Activated CD8-positive, alpha-beta memory T cell treated with anti-CD3 and anti-CD28 coated beads for 1 hour (primary cell): ENCODE results near the gene MISFA.
A peak's percentile ranks its signal among the peaks of the same experiment; 100 is the strongest.
"Not testable (repeated sequence)": the region's sequence is repeated elsewhere in the genome, so short reads cannot be mapped to it uniquely, and the experiment has no call there.

Experiments
- DNase-seq, 2 donors: peaks; one replicate each; pipeline ENCODE4 v3.0.0-alpha.2; 2020; ENCODE audit warnings: low read depth in 1 of 2; ENCODE audit errors: extremely low read depth in 1 of 2

The MISFA gene

DNA sequence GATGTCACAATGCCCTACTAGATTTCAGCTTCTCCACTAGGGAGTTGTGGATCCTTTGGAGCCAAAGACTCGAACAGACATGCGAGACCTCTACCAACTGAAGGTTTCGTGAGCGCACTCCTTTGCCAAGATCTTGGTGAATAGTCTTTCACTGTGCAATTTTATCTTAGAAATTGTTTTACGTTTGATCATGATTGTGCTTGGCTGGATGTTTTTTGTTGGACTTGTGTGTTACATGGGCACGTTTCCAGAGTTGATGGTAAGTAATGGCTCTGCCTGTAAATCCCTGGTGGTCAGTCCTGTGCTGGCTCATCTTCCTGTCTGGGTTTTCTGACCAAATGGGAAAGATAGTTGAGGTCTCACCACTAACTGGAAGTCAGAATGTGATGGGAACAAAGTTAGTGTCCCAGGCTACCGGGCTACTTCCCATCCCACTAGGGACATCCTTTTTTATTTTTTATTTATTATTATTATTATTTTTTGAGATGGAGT lies at the start of gene MISFA:
MISFA (plus strand) TSS at position 51 of the 492 bp plus-strand sequence; CDS start at position 191, 140 bp downstream.
- DNase-seq: no peak

DNA sequence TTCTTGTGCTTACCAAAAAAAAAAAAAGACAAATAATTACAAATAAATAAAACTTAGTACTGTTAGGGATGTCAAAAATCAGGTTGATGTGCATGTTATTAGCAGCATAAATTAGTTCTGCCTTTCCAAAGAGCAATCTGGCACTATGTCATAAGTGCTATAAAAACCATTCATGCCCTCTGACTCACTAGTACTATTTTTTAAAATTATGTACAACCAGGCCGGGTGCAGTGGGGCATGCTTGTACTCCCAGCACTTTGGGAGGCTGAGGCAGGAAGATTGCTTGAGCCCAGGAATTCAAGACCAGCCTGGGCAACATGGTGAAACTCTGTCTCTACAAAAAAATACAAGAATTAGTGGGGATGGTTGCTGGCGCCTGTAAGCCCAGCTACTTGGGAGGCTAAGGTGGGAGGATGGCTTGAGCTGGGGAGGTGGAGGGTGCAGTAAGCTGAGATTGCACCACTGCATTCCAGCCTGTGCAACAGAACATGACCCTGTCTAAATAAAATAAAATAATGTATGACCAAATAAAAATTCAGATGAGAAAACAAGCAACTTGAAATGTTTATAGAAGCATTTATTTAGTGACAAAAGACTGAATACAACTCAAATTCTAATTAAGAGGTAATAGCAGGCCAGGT lies 36.4 kb upstream of the MISFA start:
- no peak for DNase-seq

DNA sequence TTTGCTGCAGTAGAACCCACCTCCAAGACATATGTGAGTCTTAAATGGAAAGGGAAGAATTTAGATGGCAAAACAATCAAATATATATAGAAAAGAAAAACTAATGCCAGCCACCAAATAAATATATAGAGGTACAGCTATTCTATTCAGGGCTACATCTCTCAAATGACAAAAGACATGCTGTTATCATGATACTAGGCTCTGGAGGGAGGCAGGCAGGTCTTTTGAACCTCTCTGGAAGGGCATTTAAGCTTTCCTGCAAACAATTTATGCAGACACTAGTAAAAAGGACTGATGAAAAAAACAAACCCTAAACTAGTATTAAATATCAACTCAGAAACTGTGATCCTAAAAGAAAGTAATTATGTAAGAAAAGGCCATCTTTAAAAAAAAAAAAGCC lies 35.4 kb upstream of the MISFA start:
- no peak for DNase-seq

DNA sequence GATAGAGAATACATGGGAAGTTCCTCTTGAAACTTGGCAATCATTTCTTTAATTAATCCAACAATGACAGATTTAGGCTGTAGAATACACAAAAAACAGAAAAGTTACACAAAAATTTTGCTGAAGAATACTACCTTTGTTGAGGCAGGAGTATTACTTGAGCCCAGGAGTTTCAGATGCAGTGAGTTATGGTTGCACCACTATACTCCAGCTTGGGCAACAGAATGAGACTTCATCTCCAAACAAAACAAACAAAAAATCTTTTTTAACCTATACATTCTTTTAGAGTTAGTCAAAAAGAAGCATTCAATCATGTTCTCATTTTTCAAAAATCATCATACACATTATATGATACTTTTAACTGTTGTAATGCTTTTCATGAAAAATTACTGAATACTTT lies 33.2 kb upstream of the MISFA start:
- DNase-seq: no peak

DNA sequence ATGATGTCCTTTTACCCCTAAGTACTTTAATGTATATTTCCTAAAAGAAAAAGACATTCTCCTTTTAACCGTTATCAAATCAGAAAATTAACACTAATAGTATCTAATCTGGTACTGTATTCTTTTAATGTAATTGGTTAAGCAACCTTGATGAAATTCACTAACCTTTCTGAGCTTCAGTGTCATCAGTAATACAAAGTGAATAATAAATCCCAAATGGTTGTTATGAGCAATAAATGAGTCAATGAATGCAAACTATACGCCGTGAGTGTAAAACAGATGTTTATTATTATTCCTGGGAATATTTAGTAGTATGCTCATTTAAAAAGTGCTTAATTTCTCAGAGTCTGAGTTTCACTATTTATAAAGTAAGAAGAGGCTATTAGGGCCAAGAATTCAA lies 32.5 kb upstream of the MISFA start:
- DNase-seq: no peak

DNA sequence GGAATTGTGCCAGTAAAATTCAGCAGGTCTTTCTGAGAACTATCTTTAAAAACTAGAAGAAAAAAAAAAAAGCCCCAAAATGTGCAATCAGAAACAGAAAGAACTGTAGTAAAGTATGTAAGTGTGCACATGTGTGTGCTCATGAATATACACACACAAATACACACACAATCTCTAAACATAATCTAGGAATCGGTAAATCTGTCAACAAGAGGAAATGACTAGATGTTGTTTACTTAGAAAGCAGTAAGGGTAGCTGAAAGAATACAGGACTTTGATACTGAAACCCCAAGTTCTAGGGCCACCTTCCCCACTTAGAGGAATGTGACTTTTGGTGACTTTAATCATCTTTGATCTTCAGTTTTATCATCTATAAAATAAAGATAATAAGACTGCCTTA lies 24.2 kb upstream of the MISFA start:
- no peak for DNase-seq

DNA sequence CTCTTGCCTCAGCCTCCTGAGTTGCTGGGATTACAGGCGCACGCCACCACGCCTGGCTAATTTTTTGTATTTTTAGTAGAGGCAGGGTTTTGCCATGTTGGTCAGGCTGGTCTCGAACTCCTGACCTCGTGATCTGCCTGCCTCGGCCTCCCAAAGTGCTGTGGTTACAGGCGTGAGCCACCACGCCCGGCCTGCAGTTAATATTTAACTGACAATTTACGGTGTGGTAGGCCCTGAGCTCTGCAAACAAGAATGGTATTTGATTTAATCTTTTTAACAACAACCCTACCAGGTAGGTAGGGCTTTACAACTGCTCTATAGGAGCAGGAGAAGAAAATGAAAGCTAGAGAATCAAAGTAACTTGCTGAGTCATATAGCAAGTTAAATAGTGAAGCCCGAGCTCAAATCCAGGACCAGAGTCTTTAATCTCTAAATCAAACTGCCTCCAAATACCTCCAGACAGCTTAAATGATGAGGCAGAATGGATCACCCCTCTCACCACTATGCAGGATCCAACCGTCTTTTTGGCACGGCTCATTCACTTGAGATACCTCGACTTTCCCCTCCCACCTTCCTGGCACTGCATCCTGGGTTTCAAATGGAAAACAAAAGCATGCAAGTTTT lies 20.5 kb upstream of the MISFA start:
- DNase-seq: no peak

DNA sequence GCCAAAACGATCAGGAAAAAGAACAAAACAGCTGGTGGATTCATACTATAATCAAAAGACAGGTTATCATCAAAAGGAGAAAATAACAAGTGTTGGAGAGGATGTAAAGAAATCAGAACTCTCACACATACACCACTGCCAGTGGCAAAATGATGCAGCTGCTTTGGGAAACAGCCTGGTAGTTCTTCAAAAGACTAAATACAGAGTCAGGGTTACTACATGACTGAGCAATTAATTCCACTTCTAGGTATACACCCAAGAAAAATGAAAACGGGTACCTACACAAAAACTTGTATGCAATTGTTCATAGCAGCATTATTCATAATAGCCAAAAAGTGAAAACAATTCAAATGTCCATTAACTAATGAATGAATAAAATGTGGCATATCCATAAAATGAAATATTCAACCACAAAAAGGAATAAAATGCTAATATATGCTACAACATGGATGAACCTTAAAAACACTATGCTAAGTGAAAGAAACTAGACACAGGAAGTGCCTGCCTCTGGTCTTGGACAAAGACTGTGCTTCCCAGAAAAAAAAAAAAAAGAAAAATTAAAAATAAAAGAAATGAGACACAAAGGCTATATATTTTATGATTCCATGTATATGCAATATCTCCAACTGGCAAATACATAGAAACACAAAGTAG lies 19.3 kb upstream of the MISFA start:
- DNase-seq: no peak

DNA sequence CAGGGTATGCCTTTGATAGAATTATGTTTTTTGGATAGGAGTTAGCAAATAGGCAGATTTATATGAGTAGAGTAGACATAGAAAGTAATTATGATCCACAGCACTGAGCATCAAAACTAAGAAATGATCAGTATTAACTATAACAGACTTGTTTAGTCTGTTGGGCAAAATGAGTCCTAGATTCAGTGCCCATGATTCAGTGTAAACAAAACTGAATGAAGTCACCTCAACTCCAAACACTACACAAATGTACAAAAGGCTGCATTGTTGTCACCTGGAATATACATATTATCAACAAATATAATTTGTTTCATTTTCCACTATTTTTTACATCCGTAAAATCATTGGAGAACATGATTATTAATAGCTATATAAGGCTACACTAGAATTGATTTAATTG lies 17.8 kb upstream of the MISFA start:
- DNase-seq: no peak

DNA sequence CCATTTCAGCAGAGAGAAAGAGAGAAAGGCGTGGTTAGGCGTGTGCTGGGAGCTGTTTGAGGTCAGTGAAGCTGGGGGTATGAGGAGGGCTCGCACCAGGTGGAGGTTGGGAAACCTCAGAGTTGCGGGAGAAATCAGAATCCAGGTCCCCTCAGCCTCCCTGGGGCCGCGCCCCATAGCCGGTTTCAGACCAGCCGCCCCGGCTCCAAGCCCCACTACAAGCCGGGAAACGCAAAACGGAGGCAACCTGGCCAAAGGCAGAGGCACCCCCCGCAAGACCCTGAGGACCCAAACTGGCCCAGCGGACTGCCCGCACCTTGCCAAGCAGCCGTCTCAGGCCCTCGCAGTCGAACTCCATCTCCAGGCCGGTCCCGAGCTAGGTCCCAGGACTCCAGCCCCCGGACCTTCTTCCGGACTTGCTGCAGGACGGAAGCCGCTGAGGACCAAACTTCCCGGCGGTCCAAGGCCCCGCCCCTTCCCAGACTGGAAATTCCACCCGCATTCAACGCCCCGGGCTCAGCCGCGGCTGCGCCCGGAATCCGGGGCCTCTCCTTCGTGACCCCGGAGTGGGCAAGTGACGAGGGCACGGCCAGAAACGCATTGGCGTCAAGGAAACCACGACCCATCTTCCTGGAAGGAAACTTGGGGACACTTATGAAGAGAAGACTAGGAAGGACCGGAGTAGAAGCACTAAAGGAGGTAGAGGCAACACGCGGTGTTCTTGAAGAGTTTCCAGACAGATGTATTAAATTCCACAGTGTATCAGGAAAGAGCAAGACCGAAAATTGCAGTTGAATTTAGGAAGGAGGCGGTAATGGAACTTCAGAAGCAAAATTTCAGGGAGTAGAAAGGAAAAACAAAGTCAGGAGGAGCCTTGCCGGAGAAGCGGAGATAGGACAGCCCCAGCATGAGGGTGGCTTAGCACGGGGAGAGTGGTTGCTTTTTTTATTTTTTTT lies 11.0 kb upstream of the MISFA start, which contains the start of gene UEVLD:
UEVLD (minus strand) TSS at position 438 of the 956 bp plus-strand sequence; CDS start at position 358, 80 bp downstream.
- DNase-seq: peak in 1 of 2 donors; percentile 46

DNA sequence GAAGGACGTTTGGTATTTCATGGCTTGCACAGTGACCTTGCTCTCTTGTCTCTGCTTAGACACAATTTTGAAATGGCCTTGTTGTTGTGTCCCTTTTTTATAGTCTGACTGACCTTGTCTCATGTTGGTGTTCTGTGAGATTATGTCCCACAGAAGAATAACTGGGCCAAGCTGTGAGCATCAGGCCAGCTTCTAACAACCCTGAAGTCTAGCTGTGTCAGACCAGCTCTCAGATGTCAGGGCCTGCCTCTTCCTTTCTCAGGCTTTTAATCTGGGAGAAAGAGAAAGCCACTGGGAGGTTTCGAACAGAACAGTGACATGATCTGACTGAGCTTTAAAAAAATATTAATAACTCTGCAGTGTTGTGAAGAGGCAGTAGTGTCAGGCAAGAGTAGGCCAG lies 9.0 kb upstream of the MISFA start:
- no peak for DNase-seq

DNA sequence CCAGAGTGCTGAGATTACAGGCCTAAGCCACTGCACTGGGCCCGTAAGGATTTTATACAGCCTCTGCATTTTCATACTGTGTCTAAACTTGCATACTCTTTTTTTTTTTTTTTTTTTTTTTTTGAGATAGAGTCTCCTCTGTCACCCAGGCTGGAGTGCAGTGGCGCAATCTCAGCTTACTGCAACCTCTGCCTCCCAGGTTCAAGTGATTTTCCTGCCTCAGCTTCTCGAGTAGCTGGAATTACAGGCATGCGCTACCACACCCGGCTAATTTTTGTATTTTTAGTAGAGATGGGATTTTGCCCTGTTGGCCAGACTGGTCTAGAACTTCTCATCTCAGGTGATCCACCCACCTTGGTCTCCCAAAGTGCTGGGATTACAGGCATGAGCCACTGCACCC lies 5.5 kb upstream of the MISFA start:
- DNase-seq: not testable (repeated sequence)

DNA sequence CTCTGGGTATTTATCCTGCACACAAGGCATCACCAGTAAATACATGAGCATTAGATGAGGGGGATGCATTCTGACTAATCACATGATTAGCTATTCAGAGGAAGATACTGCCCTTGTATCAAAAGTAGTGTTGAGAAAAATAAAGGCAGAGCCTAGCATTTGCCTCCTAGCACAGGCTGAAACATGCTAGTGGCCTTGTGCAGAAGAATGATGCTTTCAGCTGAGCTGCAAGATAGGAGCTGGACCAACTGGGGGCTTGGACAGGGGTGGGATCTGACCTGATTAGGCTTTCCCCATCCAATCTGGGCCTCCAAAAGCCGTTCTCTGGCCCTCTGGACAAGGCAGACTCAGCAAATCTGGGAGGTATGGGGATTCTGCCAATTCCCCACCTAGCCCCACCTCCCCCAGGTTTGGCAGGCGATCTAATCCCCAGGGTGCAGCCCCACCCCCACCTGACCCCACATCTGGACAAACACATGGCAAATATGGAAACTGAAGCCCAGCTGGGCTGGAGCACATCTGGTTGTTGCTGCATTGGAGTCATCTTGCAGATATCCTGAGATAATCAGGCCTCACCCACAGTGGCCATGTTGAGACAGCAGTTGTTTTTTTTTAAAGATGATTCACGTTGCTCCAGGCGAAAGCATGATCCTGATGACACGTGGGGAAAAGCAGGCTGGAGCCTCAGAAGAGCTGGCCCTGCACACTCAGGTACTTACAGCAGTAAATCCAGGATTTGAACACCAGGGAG lies 4.4 kb upstream of the MISFA start:
- DNase-seq: no peak

DNA sequence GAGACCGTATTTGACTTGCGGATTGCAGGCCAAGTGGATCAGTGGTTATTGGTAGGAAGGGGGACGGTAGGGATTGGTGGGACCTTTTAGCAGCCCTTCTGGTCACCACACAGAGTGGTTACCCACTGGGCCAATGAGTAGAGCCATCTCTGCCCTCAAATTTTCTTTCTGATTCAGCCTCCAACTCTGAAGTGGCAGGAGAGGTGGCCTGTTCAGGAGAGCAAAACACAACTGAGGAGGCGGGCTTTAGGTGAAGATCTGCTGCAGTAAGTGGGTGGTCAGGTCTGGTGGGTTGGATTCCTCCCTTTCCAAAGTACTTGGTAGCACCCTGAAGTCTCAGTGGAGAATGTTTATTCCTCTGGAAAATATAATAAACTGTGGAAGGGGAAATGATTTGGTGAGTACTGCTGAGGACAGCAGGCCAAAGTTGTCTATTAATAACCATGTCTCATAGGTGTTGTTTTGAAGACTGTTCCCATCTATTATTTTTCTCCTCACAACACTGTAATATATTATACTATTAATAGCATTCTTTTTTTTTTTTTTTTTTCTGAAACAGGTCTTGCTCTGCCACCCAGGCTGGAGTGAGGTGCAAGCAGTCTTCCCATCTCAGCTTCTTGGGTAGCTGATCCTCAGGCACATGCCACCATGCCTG lies 1.5 kb downstream of the MISFA start:
- no peak for DNase-seq

DNA sequence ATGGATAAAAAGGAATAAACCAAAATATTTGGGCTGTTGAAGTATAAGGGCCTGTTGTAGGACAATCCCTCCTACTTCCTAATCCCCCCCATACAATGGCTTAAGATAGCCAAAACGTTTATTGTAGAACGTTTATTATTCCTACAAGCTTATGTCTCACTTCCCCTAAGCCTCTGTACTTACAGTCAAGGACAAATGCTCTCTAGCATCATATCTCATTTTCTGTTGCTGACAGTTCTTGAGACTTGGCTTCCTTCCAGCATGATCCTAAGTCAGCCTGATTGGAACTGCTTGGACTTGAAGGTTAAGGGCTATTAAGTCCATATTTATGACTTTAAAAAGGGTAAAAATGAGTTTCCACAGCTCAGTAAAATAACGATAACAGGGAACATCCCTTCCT lies 8.8 kb downstream of the MISFA start:
- no peak for DNase-seq

DNA sequence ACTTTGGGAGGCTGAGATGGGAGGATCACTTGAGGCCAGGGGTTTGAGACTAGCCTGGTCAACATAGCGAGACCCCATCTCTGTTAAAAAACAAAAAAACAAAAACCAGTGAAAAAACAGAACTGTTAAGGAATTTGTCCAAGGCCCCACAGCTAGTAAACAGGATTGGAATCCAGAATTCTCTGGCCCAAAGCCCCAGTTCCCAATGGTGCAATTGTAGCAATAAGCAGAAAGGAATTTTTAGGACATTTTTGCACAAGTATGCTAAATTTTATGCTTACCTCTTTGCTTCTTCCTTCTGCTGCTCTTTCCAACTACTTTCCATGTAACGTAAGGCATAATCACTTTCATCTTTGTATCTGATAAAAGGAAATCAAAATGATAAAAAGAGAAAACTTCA lies 11.6 kb downstream of the MISFA start:
- no peak for DNase-seq

DNA sequence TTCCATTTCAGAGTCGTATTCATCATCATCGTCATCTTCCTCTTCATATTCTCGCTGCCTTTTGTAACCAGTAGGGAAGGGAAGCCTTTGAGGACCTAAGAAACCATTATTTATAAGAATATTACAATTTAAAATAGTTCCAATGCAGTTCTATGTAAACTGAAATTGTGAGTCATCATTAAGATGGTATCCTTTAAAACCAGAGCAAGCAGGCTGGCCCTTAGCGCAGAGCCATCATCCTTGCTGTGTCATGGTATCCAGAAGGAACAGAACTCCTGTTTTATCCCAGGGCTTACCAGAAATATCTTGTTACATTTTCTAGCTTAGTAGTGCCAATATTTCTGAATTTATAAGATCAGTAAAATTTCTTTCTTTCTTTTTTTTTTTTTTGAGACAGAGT lies 12.8 kb downstream of the MISFA start:
- DNase-seq: no peak

DNA sequence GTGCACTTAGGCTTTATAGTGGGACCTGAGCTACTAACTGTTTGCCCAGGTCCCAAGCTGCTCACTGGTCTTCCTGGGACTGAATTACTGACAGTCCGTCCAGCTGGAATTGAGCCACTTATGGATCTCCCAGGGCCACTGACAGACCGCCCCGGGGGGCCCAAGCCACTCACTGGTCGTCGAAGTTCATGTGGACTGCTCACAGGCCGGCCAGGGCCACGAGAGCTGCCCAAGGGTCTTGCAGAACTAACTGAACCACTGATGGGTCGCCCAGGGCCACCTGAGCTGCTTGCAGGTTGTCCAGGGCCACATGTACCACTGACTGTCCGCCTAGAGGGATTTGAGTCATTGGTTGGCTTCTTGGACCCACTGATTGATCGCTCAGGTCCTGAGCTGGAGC lies 15.1 kb downstream of the MISFA start:
- no peak for DNase-seq

DNA sequence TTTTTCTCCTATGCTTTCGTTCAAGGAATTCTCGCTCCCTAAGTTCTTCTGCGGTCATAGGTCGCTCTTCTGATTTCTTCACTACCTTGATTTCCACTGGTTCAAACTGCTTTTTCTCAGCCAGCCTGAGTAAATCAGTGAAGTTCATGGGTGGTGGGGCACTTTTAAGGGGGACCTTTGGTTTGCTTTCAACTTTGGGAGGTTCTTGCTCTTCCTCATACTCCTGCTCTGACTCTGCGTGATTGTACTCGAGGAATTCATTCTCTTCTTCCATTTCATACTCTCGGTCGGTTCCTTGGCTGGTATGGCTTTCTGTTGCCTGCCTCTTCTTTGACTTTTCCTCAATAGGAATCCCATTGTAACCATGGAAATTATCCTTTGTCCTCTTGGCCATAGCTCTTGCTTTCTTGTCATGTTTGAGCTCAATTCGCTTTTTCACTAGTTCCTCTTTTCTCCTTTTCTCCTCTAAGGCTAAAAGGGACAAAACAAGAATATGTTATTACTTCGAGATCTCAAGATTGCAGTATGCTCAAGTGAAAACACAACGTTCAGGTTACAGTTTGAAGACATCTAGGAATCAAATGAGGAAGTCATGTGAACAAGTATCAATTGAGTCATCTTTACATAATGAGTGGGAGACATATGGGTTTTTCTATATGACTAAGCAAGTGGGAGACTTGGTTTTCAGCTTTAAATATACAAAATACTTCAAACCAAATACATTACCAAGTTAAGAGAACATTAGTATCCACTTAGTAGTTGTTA lies 16.2 kb downstream of the MISFA start:
- no peak for DNase-seq
